ENCODE measurements around the gene SETD5. TPM values are rescaled to one million over a fixed set of nuclear protein-coding genes. Genes with fewer than 3 reads are reported as not detected.
A peak's percentile ranks its signal among the peaks of the same experiment; 100 is the strongest.

Gene SETD5
- total RNA-seq, 2 experiments from 2014 or later: 120 to 214 TPM

- Histone ChIP-seq H3K27ac (ENCODE audit: low read depth, low read length, poor library complexity, severe bottlenecking) (no peak overlapping the region), H3K4me3 (ENCODE audit: low read depth, low read length, poor library complexity, severe bottlenecking) (no peak overlapping the region), H3K9me3 (ENCODE audit: low read length) (no peaks in the 10 kb centered on the region), H4K20me1 (ENCODE audit: insufficient read depth, low read length) (peaks cover 19% of the 10 kb centered on the region; the same call in 1 of the 2 replicates), H3K4me1 (ENCODE audit: insufficient read depth, low read length, poor library complexity, severe bottlenecking) (no peaks in the 10 kb centered on the region), H3K4me2 (ENCODE audit: low read length) (no peak overlapping the region), H3K9me2 (ENCODE audit: insufficient read depth, low read length) (no peaks in the 10 kb centered on the region), H3K79me2 (ENCODE audit: insufficient read depth, low read depth, low read length) (peaks cover 23% of the 10 kb centered on the region; the same call in 1 of the 2 replicates), H3K36me3 (ENCODE audit: insufficient read depth, low read length) (peaks cover 91% of the 10 kb centered on the region), H2AFZ (ENCODE audit: low read length) (no peak overlapping the region)
- no peak for TF ChIP-seq EZH2phosphoT487 (IDR thresholded peaks at IDR 0.05; ENCODE audit: borderline replicate concordance, low read depth, low read length)
- TF ChIP-seq CTCF (conservative IDR thresholded peaks at IDR 0.05; ENCODE audit: low read length): no peak
- CTCF ChIA-PET (ENCODE audit: unreplicated experiment): no interaction called here
- POLR2A ChIA-PET: interaction anchor here (0.6 to 2.1 kb wide), 5 partner anchors 9 to 56 kb away, joined by 3 to 9 read pairs (median 5); no protein-coding TSS in a partner anchor
- intact Hi-C loops (cut with micrococcal nuclease; ENCODE audit: unreplicated experiment): no loop called here
- DNase-seq (ENCODE audit: low spot score): no peak
- TSS peak; percentile 43 for BruUV-seq (replicated peaks)
Observed at GRCh38 chr3:9385187-9386077, 12.0 kb upstream of the SETD5 start.

- Histone ChIP-seq H3K4me1 (ENCODE audit: insufficient read depth, low read length, poor library complexity, severe bottlenecking) (no peaks in the 10 kb centered on the region), H3K27ac (ENCODE audit: low read depth, low read length, poor library complexity, severe bottlenecking) (no peak overlapping the region), H3K36me3 (ENCODE audit: insufficient read depth, low read length) (peaks cover 93% of the 10 kb centered on the region), H3K4me2 (ENCODE audit: low read length) (no peak overlapping the region), H4K20me1 (ENCODE audit: insufficient read depth, low read length) (peaks cover 24% of the 10 kb centered on the region; the same call in 1 of the 2 replicates), H3K4me3 (ENCODE audit: low read depth, low read length, poor library complexity, severe bottlenecking) (no peak overlapping the region), H2AFZ (ENCODE audit: low read length) (no peak overlapping the region), H3K79me2 (ENCODE audit: insufficient read depth, low read depth, low read length) (peaks cover 30% of the 10 kb centered on the region; the same call in 1 of the 2 replicates), H3K9me2 (ENCODE audit: insufficient read depth, low read length) (no peaks in the 10 kb centered on the region), H3K9me3 (ENCODE audit: low read length) (no peaks in the 10 kb centered on the region)
- BruUV-seq (replicated peaks): no TSS peak
- TF ChIP-seq EZH2phosphoT487 (IDR thresholded peaks at IDR 0.05; ENCODE audit: borderline replicate concordance, low read depth, low read length): no peak
- POLR2A ChIA-PET: interaction anchor here (0.6 to 1.0 kb wide), 2 partner anchors 10 to 55 kb away, joined by 5 to 9 read pairs; no protein-coding TSS in a partner anchor
- intact Hi-C loops (cut with micrococcal nuclease; ENCODE audit: unreplicated experiment): no loop called here
- CTCF ChIA-PET (ENCODE audit: unreplicated experiment): no interaction called here
- DNase-seq (ENCODE audit: low spot score): no peak
Observed at GRCh38 chr3:9386078-9386459, 11.3 kb upstream of the SETD5 start.

GRCh38 chr3:9386501-9387321 lies 10.7 kb upstream of the SETD5 start:
- ChIA-PET CTCF (ENCODE audit: unreplicated experiment) (no interaction called here), POLR2A (interaction anchor here (0.6 to 1.0 kb wide), 2 partner anchors 9 to 55 kb away, joined by 5 to 9 read pairs; no protein-coding TSS in a partner anchor)
- Histone ChIP-seq H3K36me3 (ENCODE audit: insufficient read depth, low read length) (peaks cover 96% of the 10 kb centered on the region), H4K20me1 (ENCODE audit: insufficient read depth, low read length) (peaks cover 29% of the 10 kb centered on the region), H3K4me1 (ENCODE audit: insufficient read depth, low read length, poor library complexity, severe bottlenecking) (peaks cover under 1% of the 10 kb centered on the region), H3K4me2 (ENCODE audit: low read length) (no peak overlapping the region), H3K27ac (ENCODE audit: low read depth, low read length, poor library complexity, severe bottlenecking) (no peak overlapping the region), H3K79me2 (ENCODE audit: insufficient read depth, low read depth, low read length) (peaks cover 36% of the 10 kb centered on the region), H3K9me3 (ENCODE audit: low read length) (no peaks in the 10 kb centered on the region), H3K9me2 (ENCODE audit: insufficient read depth, low read length) (no peaks in the 10 kb centered on the region), H3K4me3 (ENCODE audit: low read depth, low read length, poor library complexity, severe bottlenecking) (no peak overlapping the region), H2AFZ (ENCODE audit: low read length) (no peak overlapping the region)
- DNase-seq (ENCODE audit: low spot score): no peak
- TF ChIP-seq CTCF (conservative IDR thresholded peaks at IDR 0.05; ENCODE audit: low read length) (no peak), EZH2phosphoT487 (IDR thresholded peaks at IDR 0.05; ENCODE audit: borderline replicate concordance, low read depth, low read length) (no peak)
- intact Hi-C loops (cut with micrococcal nuclease; ENCODE audit: unreplicated experiment): no loop called here
- BruUV-seq (replicated peaks): no TSS peak

Data from OCI-LY7 (cell line).